DND-41 (cell line): ENCODE results near the gene RTN4IP1.

Source experiments
- CTCF ChIP-seq: IDR thresholded peaks from 2 replicates; pipeline ENCODE4 v1.5.1; 2012; ENCODE audit warnings: borderline replicate concordance, low read length, moderate library complexity, mild to moderate bottlenecking; ENCODE audit not compliant: poor library complexity, severe bottlenecking; ENCODE audit errors: extremely low read depth
- EZH2 ChIP-seq: IDR thresholded peaks from 3 replicates; pipeline ENCODE4 v1.6.1; 2012; ENCODE audit warnings: borderline replicate concordance, low read depth, mild to moderate bottlenecking, moderate library complexity, low read length, inconsistent platforms; ENCODE audit not compliant: severe bottlenecking

DNA sequence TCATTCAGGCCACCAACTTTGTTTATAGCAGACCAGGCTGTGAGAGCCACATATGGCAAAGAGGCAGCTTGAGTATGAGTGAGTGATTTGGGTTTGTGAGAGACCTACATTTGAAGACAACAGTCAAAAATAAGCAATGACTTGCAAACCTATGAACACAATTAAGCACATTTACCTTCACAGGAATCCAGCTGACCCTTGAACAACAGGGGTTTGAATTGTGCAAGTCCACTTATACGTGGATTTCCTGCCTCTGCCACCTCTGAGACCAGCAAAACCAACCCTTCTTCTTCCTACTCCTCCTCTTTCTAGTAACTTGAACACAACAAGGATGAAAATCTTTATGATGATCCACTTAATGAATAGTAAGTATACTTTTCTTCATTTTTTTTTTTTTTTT, 10.1 kb downstream of the RTN4IP1 start:
- TF ChIP-seq CTCF (no peak), EZH2 (no peak)
